Caco-2 (cell line): Measurements from ENCODE around the gene EPHB3. TPM values are rescaled to one million over a fixed set of nuclear protein-coding genes. Genes with fewer than 3 reads are reported as not detected.

ENCODE experiments used
- BruUV-seq: library from RNA; stranded (reverse); fragments of 400-500 nt; replicated peaks from 2 replicates; lab custom pipeline; 2021; lab: Mats Ljungman, UMichigan
- CTCF ChIA-PET: fragments of 300-600 bp; sonication (Branson Sonifier 250); formaldehyde crosslinking; loops from one replicate; lab custom pipeline; 2022; ENCODE audit warnings: antibody characterized with exemption; lab: Charles Lee
- POLR2A ChIA-PET: fragments of 300-600 bp; sonication (Branson Sonifier 250); formaldehyde crosslinking; loops from one replicate; lab custom pipeline; 2022; ENCODE audit warnings: antibody characterized with exemption; lab: Charles Lee
- DNase-seq, 2 experiments: peaks; one replicate each; pipeline versions ENCODE4 v3.0.0 to v3.0.0-alpha.2; 2020 to 2022
- H3K27me3 ChIP-seq: replicated peaks from 2 replicates; pipeline ENCODE4 v1.6.0; 2011; ENCODE audit warnings: low read length; ENCODE audit not compliant: control insufficient read depth, insufficient read depth
- H3K36me3 ChIP-seq: 2 replicates; pipeline ENCODE4 v1.5.1; 2011; ENCODE audit warnings: low read length; ENCODE audit not compliant: control insufficient read depth, insufficient read depth
- H3K4me1 ChIP-seq: fragments of 250-450 bp; sonication (Bioruptor Pico); 2 replicates; pipeline ENCODE4 v1.5.1; 2020; ENCODE audit warnings: mild to moderate bottlenecking
- H3K4me3 ChIP-seq: 2 replicates; pipeline ENCODE4 v1.5.1; 2011; ENCODE audit warnings: low read depth, mild to moderate bottlenecking, control low read depth, low read length
- H3K9me3 ChIP-seq: fragments of 250-450 bp; sonication (Bioruptor Pico); 2 replicates; pipeline ENCODE4 v1.5.1; 2020; ENCODE audit warnings: mild to moderate bottlenecking, moderate library complexity
- H3K27ac Mint-ChIP-seq: one replicate; pipeline ENCODE4 v1.8.0; 2022; ENCODE audit warnings: mixed read lengths; ENCODE audit not compliant: unreplicated experiment
- H3K27me3 Mint-ChIP-seq: one replicate; pipeline ENCODE4 v1.8.0; 2022; ENCODE audit warnings: mixed read lengths; ENCODE audit not compliant: insufficient read depth, unreplicated experiment
- H3K36me3 Mint-ChIP-seq: one replicate; pipeline ENCODE4 v1.8.0; 2022; ENCODE audit warnings: mild to moderate bottlenecking, mixed read lengths; ENCODE audit not compliant: insufficient read depth, unreplicated experiment
- H3K4me1 Mint-ChIP-seq: one replicate; pipeline ENCODE4 v1.8.0; 2022; ENCODE audit warnings: low read depth, mixed read lengths; ENCODE audit not compliant: unreplicated experiment
- H3K4me3 Mint-ChIP-seq: one replicate; pipeline ENCODE4 v1.8.0; 2022; ENCODE audit warnings: mild to moderate bottlenecking, moderate library complexity, mixed read lengths; ENCODE audit not compliant: unreplicated experiment
- H3K9me3 Mint-ChIP-seq: one replicate; pipeline ENCODE4 v1.8.0; 2022; ENCODE audit warnings: mixed read lengths; ENCODE audit not compliant: unreplicated experiment
- intact Hi-C: fragments of 100-400 bp; cut with micrococcal nuclease; formaldehyde crosslinking; loops from one replicate; pipeline ENCODE4 v1.10.0; 2022; ENCODE audit not compliant: unreplicated experiment
- total RNA-seq: library from RNA; stranded (reverse); gene quantifications from 2 replicates; pipeline ENCODE4 v1.2.3, GENCODE V29; 2022
- TF ChIP-seq, protein P1 (sequence below), 2 experiments: fragments of 200-600 bp in 1 of 2; IDR thresholded peaks; 1 replicate in 1 of 2; 2 replicates in 1 of 2; pipeline versions ENCODE4 v1.5.1 to v1.8.0; 2011 to 2022; ENCODE audit warnings: antibody characterized with exemption in 1 of 2, control low read depth in 1 of 2, inconsistent platforms in 1 of 2, low read depth in 1 of 2, low read length in 1 of 2, mild to moderate bottlenecking in 1 of 2, moderate library complexity in 1 of 2; ENCODE audit not compliant: insufficient read depth in 1 of 2, severe bottlenecking in 1 of 2, unreplicated experiment in 1 of 2

EPHB3 gene
- total RNA-seq, 1 experiment from 2014 or later: 5.6 TPM

DNA sequence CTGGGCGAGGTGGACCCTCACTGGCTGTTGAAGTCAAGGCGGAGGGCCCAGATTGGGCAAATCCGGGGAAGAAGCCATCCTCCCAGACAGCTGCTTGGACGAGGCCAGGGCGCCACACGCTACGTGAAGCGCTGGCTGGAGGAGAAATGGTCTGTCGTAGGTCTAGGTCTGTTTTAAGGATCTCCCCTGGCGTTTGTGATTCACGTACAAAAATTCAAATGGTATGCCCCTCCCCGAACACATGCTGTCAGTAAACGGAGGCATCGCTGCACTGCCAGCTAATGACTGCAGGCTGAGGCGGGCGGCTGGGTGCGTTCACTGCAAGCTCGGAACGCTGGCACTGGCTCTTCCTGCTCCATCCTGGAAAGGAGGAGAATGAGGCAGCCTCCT, 69.9 kb downstream of the EPHB3 start:
- peaks cover 16% of the 10 kb centered on the region for H3K4me1 Mint-ChIP-seq
- POLR2A ChIA-PET: no interaction called here

More for the DNA sequence above, 69.9 kb downstream of the EPHB3 start:
- intact Hi-C loops: no loop called here
- Histone ChIP-seq H3K36me3 (no peaks in the 10 kb centered on the region), H3K9me3 (no peaks in the 10 kb centered on the region), H3K27me3 (no peaks in the 10 kb centered on the region), H3K4me1 (no peaks in the 10 kb centered on the region), H3K4me3 (no peak overlapping the region)
- Mint-ChIP-seq H3K27me3 (no peaks in the 10 kb centered on the region), H3K4me3 (no peak overlapping the region), H3K27ac (no peak overlapping the region), H3K9me3 (no peaks in the 10 kb centered on the region), H3K36me3 (no peaks in the 10 kb centered on the region)
- no TSS peak for BruUV-seq
- TF ChIP-seq, protein P1, sequence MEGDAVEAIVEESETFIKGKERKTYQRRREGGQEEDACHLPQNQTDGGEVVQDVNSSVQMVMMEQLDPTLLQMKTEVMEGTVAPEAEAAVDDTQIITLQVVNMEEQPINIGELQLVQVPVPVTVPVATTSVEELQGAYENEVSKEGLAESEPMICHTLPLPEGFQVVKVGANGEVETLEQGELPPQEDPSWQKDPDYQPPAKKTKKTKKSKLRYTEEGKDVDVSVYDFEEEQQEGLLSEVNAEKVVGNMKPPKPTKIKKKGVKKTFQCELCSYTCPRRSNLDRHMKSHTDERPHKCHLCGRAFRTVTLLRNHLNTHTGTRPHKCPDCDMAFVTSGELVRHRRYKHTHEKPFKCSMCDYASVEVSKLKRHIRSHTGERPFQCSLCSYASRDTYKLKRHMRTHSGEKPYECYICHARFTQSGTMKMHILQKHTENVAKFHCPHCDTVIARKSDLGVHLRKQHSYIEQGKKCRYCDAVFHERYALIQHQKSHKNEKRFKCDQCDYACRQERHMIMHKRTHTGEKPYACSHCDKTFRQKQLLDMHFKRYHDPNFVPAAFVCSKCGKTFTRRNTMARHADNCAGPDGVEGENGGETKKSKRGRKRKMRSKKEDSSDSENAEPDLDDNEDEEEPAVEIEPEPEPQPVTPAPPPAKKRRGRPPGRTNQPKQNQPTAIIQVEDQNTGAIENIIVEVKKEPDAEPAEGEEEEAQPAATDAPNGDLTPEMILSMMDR (IDR thresholded peaks at IDR 0.05; ENCODE audit: insufficient read depth in 1 of 2, low read depth in 1 of 2, low read length in 1 of 2, severe bottlenecking in 1 of 2, unreplicated experiment in 1 of 2): no peak
- no peak for DNase-seq
- CTCF ChIA-PET: interaction anchor here (1.0 kb wide), 1 partner anchor 70 kb away, joined by 3 read pairs; the partner anchor contains the start of gene EPHB3

Other genes starting within 250 kb of the EPHB3 start
- gene EIF4G1, start 247.2 kb upstream of the EPHB3 start, total RNA-seq: 410 and 423 TPM in 2 replicates
- gene FAM131A, start 224.2 kb upstream of the EPHB3 start, total RNA-seq: 6.1 and 6.7 TPM in 2 replicates
- gene CLCN2, start 200.2 kb upstream of the EPHB3 start, total RNA-seq: 23.0 and 28.6 TPM in 2 replicates
- gene POLR2H, start 200.1 kb upstream of the EPHB3 start, total RNA-seq: 96.4 and 101 TPM in 2 replicates
- 1.4 and 1.6 TPM in 2 replicates for gene THPO, start 183.6 kb upstream of the EPHB3 start, total RNA-seq
- 5.5 and 6.4 TPM in 2 replicates for gene CHRD, start 181.7 kb upstream of the EPHB3 start, total RNA-seq
- gene MAGEF1, start 150.3 kb downstream of the EPHB3 start, total RNA-seq: 52.2 and 59.1 TPM in 2 replicates